GM12878 (cell line): Measurements from ENCODE around the gene CAB39L. TPM values are rescaled to one million over a fixed set of nuclear protein-coding genes. Genes with fewer than 3 reads are reported as not detected.

Experiments used
- ATAC-seq: fragments of 200-7000 bp; cut with Tn5 transposase; 3 replicates; pipeline ENCODE4 v1.9.1; 2020; ENCODE audit warnings: mild to moderate bottlenecking, moderate library complexity
- BruUV-seq: library from RNA; stranded (reverse); fragments of 400-500 nt; replicated peaks from 2 replicates; lab custom pipeline; 2021; lab: Mats Ljungman, UMichigan
- CTCF ChIA-PET: fragments of 300-600 bp; sonication (Branson Sonifier 250); formaldehyde crosslinking; extraction: SDS; loops from one replicate; lab custom pipeline; 2021; ENCODE audit warnings: inconsistent platforms; lab: Yijun Ruan, JAX
- POLR2A ChIA-PET: fragments of 350-600 bp; formaldehyde crosslinking; extraction: SDS; loops from one replicate; lab custom pipeline; 2021; ENCODE audit warnings: inconsistent platforms; lab: Charles Lee
- RAD21 ChIA-PET: fragments of 300-600 bp; sonication (Branson Sonifier 250); formaldehyde crosslinking; loops from one replicate; lab custom pipeline; 2023; ENCODE audit warnings: antibody characterized with exemption; ENCODE audit not compliant: unreplicated experiment; lab: Charles Lee
- SMC1A ChIA-PET: fragments of 300-600 bp; sonication (Branson Sonifier 250); formaldehyde crosslinking; loops from one replicate; lab custom pipeline; 2023; ENCODE audit not compliant: unreplicated experiment, uncharacterized antibody; lab: Charles Lee
- DNase-seq: peaks from one replicate; pipeline ENCODE4 v3.0.0-alpha.2; 2011; ENCODE audit warnings: low read depth, low spot score
- FAIRE-seq: peaks from 3 replicates; lab custom pipeline; 2011; peaks lifted over from hg19 to GRCh38; lab: Jason Lieb, UNC
- H2AFZ ChIP-seq: 2 replicates; pipeline ENCODE4 v1.6.0; 2011; ENCODE audit warnings: low read depth, low read length, control low read depth; ENCODE audit not compliant: control insufficient read depth
- H3K27ac ChIP-seq: 2 replicates; pipeline ENCODE4 v1.5.1; 2011; ENCODE audit warnings: control low read depth; ENCODE audit not compliant: control insufficient read depth, insufficient read depth
- H3K27me3 ChIP-seq, 2 experiments: replicated peaks in 1 of 2; 2 replicates each; pipeline versions ENCODE4 v1.6.0 to v1.6.1; 2011; ENCODE audit warnings: low read length in 1 of 2; ENCODE audit not compliant: control insufficient read depth in 2 of 2, insufficient read depth in 2 of 2
- H3K36me3 ChIP-seq, 2 experiments: 2 replicates each; pipeline ENCODE4 v1.5.1; 2011; ENCODE audit warnings: low read length in 1 of 2; ENCODE audit not compliant: control insufficient read depth in 2 of 2, insufficient read depth in 2 of 2
- H3K4me1 ChIP-seq: 2 replicates; pipeline ENCODE4 v1.6.1; 2011; ENCODE audit warnings: mild to moderate bottlenecking, low read length, moderate library complexity, mixed read lengths; ENCODE audit not compliant: control insufficient read depth, insufficient read depth
- H3K4me2 ChIP-seq: 2 replicates; pipeline ENCODE4 v1.6.0; 2011; ENCODE audit warnings: control low read depth; ENCODE audit not compliant: control insufficient read depth, insufficient read depth
- H3K4me3 ChIP-seq: fragments of 200-600 bp; sonication (generic); 2 replicates; pipeline ENCODE4 v1.5.1; 2016
- H3K79me2 ChIP-seq: 2 replicates; pipeline ENCODE4 v1.6.0; 2011; ENCODE audit warnings: low read length; ENCODE audit not compliant: control insufficient read depth, insufficient read depth
- H3K9ac ChIP-seq: 2 replicates; pipeline ENCODE4 v1.8.0; 2011; ENCODE audit warnings: low read length, control low read depth, mixed read lengths; ENCODE audit not compliant: control insufficient read depth, insufficient read depth
- H3K9me3 ChIP-seq: replicated peaks from 3 replicates; pipeline ENCODE4 v1.5.1; 2011; ENCODE audit warnings: mild to moderate bottlenecking, low read length; ENCODE audit not compliant: control insufficient read depth, insufficient read depth
- H4K20me1 ChIP-seq: 2 replicates; pipeline ENCODE4 v1.6.0; 2011; ENCODE audit not compliant: control insufficient read depth, insufficient read depth
- ASH2L ChIP-seq: fragments of 300-600, 200-600 bp; sonication (generic); IDR thresholded peaks from 2 replicates; pipeline ENCODE4 v1.6.1; 2017; ENCODE audit warnings: low read depth, mild to moderate bottlenecking, borderline replicate concordance
- CHD1 ChIP-seq: IDR thresholded peaks from 2 replicates; pipeline ENCODE4 v1.6.1; 2012; ENCODE audit warnings: low read depth, low read length, improper control_type of control experiment
- CREB1 ChIP-seq: IDR thresholded peaks from 2 replicates; pipeline ENCODE4 v1.6.1; 2012; ENCODE audit warnings: low read depth, mild to moderate bottlenecking, inconsistent platforms
- FOXM1 ChIP-seq: IDR thresholded peaks from 2 replicates; pipeline ENCODE4 v1.6.1; 2012; ENCODE audit warnings: low read depth, mild to moderate bottlenecking, inconsistent platforms, low read length, moderate library complexity
- IRF3 ChIP-seq: fragments of 450-650 bp; IDR thresholded peaks from 2 replicates; pipeline ENCODE4 v1.6.1; 2014; ENCODE audit warnings: mild to moderate bottlenecking
- MEF2A ChIP-seq: IDR thresholded peaks from 2 replicates; pipeline ENCODE4 v1.6.1; 2011; ENCODE audit warnings: low read depth, mild to moderate bottlenecking, low read length, moderate library complexity; ENCODE audit not compliant: insufficient read depth
- NFYB ChIP-seq: IDR thresholded peaks from 2 replicates; pipeline ENCODE4 v1.6.1; 2011; ENCODE audit warnings: low read depth, mild to moderate bottlenecking, low read length, improper control_type of control experiment, moderate library complexity; ENCODE audit not compliant: insufficient read depth
- NR2F1 ChIP-seq: fragments of 450-650 bp; conservative IDR thresholded peaks from 2 replicates; pipeline ENCODE4 v1.6.1; 2017; ENCODE audit warnings: mild to moderate bottlenecking
- PML ChIP-seq: IDR thresholded peaks from 2 replicates; pipeline ENCODE4 v1.6.1; 2012; ENCODE audit warnings: low read length, inconsistent platforms
- RB1 ChIP-seq: fragments of 450-650 bp; formaldehyde crosslinking; IDR thresholded peaks from 2 replicates; pipeline ENCODE4 v1.6.1; 2017; ENCODE audit warnings: mild to moderate bottlenecking, borderline replicate concordance
- RBBP5 ChIP-seq: fragments of 200-600 bp; sonication (generic); conservative IDR thresholded peaks from 2 replicates; pipeline ENCODE4 v1.6.1; 2016
- SMAD1 ChIP-seq: fragments of 450-650 bp; IDR thresholded peaks from 2 replicates; pipeline ENCODE4 v1.6.1; 2018; ENCODE audit warnings: mild to moderate bottlenecking, low read depth; ENCODE audit not compliant: partially characterized antibody
- SMAD5 ChIP-seq: IDR thresholded peaks from 2 replicates; pipeline ENCODE4 v1.6.1; 2016; ENCODE audit warnings: antibody characterized with exemption, low read depth
- SUZ12 ChIP-seq: fragments of 200-600 bp; sonication (generic); IDR thresholded peaks from one replicate; pipeline ENCODE4 v1.6.1; 2018; ENCODE audit warnings: antibody characterized with exemption, mild to moderate bottlenecking; ENCODE audit not compliant: unreplicated experiment
- TAF1 ChIP-seq: IDR thresholded peaks from 2 replicates; pipeline ENCODE4 v1.6.1; 2011; ENCODE audit warnings: mild to moderate bottlenecking, low read depth, low read length, borderline replicate concordance
- TARDBP ChIP-seq: IDR thresholded peaks from 2 replicates; pipeline ENCODE4 v1.6.1; 2016; ENCODE audit warnings: borderline replicate concordance
- TCF7 ChIP-seq: IDR thresholded peaks from 2 replicates; pipeline ENCODE4 v1.6.1; 2014; ENCODE audit warnings: antibody characterized with exemption, borderline replicate concordance
- YY1 ChIP-seq: IDR thresholded peaks from 2 replicates; pipeline ENCODE4 v1.6.1; 2011; ENCODE audit warnings: low read depth, mild to moderate bottlenecking, low read length
- ZNF207 ChIP-seq: fragments of 450-650 bp; IDR thresholded peaks from 2 replicates; pipeline ENCODE4 v1.6.1; 2014; ENCODE audit warnings: antibody characterized with exemption, mild to moderate bottlenecking, borderline replicate concordance
- ZZZ3 ChIP-seq: IDR thresholded peaks from 2 replicates; pipeline ENCODE4 v1.6.1; 2011; ENCODE audit warnings: low read depth; ENCODE audit not compliant: control insufficient read depth, insufficient read length
- WGBS: methylation state at CpG from one replicate; pipeline ENCODE4 v1.1.6; 2016; ENCODE audit warnings: low lambda C conversion rate; ENCODE audit not compliant: insufficient replicate concordance, insufficient coverage; ENCODE audit errors: missing lambda C conversion rate; 5-methylcytosine and 5-hydroxymethylcytosine counted together
- in situ Hi-C: fragments of 300-500 bp; cut with MboI; formaldehyde crosslinking; loops from 9 replicates; pipeline ENCODE4 v1.14.3; 2018; ENCODE audit warnings: mixed read lengths
- intact Hi-C: fragments of 100-400 bp; cut with micrococcal nuclease; formaldehyde crosslinking; loops from one replicate; pipeline ENCODE4 v1.14.2; 2022; ENCODE audit not compliant: unreplicated experiment
- polyA plus RNA-seq, 11 experiments: library from polyadenylated mRNA; depleted of rRNA in 4 of 11; unstranded in 6 of 11; stranded (reverse) in 5 of 11; fragments of >200 nt; fragmentation: Nextera tagmentation in 4 of 11; fragmentation: Illumina TruSeq in 1 of 11; extraction: Ambion mirVana in 4 of 11; extraction: Trizol in 1 of 11; gene quantifications; 1 replicate in 1 of 11; 2 replicates in 10 of 11; pipeline versions ENCODE4 v1.2.1 to v1.2.3, GENCODE V29; 2011 to 2016; ENCODE audit warnings: inconsistent platforms in 2 of 11, missing spikeins in 2 of 11, low read depth in 1 of 11
- total RNA-seq, 4 experiments: library from RNA; depleted of rRNA in 3 of 4; stranded (reverse); fragments of >200 nt in 3 of 4; fragmentation: Illumina TruSeq in 1 of 4; extraction: Trizol in 1 of 4; gene quantifications; 2 replicates each; pipeline versions ENCODE4 v1.2.1 to v1.2.3, GENCODE V29; 2013 to 2021

The CAB39L gene
- total and polyA plus RNA-seq, 10 of the 15 experiments (the other 5 are each of a cell fraction or from before 2014, with no cell fraction given) = 0.88 to 3.0 (median 1.7) TPM

DNA sequence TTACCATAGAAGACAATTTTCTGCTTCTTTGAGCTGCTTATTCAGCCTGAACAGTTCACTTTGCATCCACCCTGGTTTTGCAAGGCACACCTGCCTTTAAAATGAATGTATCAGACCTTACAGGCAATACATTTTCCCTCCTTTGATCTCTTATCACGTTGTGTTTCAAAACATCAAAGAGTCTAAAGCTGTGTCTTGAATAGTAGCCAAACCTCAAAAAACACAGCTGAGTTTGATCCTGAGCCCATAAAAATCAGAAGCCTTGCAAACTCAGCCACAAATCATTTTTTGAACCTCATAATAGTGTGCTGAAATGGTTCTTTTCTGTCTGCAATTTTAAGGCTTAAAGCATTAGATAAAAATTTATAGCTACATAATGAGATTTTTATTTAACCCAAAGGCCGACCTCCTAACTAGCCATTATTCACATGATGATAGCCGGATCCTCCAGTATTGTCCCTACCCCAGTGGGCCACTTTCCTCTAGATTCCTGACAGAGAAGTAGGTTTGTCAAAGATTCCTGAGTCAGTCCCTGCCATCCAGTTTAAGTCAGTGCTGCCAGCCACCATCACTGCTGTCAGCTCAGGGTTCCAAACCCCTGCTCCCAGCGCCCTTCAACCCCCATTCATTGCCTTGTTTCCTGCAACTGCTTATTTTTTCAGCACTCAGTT, 71.8 kb downstream of the CAB39L start (continued):
- TF ChIP-seq ZNF207 = no peak
- 0 out of 2 replicates have a peak, but pooled peaks have one; percentile 43 for TF ChIP-seq TCF7
- TF ChIP-seq TARDBP = no peak

GRCh38 chr13:49370371-49370770, 73.5 kb downstream of the CAB39L start:
- no peak overlapping the region for H3K27ac ChIP-seq
- no peak overlapping the region for H3K9ac ChIP-seq
- no peak overlapping the region for H3K4me3 ChIP-seq
- intact Hi-C loops (no loop called here), in situ Hi-C loops (no loop called here)
- no peak overlapping the region for H3K4me2 ChIP-seq
- no peaks in the 10 kb centered on the region for H3K27me3 ChIP-seq
- CTCF ChIA-PET = no interaction called here
- POLR2A ChIA-PET = no interaction called here
- no peak for FAIRE-seq
- no peak for ATAC-seq
- RAD21 ChIA-PET = no interaction called here
- SMC1A ChIA-PET = no interaction called here
- BruUV-seq = no TSS peak
- no peaks in the 10 kb centered on the region for H3K79me2 ChIP-seq
- H3K4me1 ChIP-seq = peaks cover 3% of the 10 kb centered on the region; the same call in 1 of the 2 replicates
- H4K20me1 ChIP-seq = no peaks in the 10 kb centered on the region
- no peaks in the 10 kb centered on the region for H3K36me3 ChIP-seq
- no peak overlapping the region for H2AFZ ChIP-seq
- no peak for DNase-seq
- no peaks in the 10 kb centered on the region for H3K9me3 ChIP-seq
- 36% methylated on average over 2 of the region's 2 CpGs for WGBS
- TF ChIP-seq TAF1 (no peak), CREB1 (no peak), NFYB (no peak), CHD1 (no peak), SUZ12 (no peak), FOXM1 (no peak), RB1 (no peak), SMAD5 (no peak), RBBP5 (no peak), ZZZ3 (no peak), NR2F1 (no peak), MEF2A (no peak), SMAD1 (no peak), ASH2L (no peak), IRF3 (no peak), YY1 (no peak), PML (no peak)
- TF ChIP-seq, all 136 proteins: peak for 0
